GM12878 (cell line): ENCODE measurements around the gene TARBP1. TPM values are rescaled to one million over a fixed set of nuclear protein-coding genes. Genes with fewer than 3 reads are reported as not detected.

Source experiments
- BCL11A ChIP-seq: IDR thresholded peaks from 2 replicates; pipeline ENCODE4 v1.6.1; 2011; ENCODE audit warnings: low read depth, low read length
- BHLHE40 ChIP-seq, 2 experiments: fragments of 450-650 bp in 1 of 2; IDR thresholded peaks; 2 replicates each; pipeline ENCODE4 v1.6.1; 2011 to 2017; ENCODE audit warnings: low read depth in 2 of 2, borderline replicate concordance in 1 of 2, improper control_type of control experiment in 1 of 2, low read length in 1 of 2, mild to moderate bottlenecking in 1 of 2
- BRCA1 ChIP-seq: IDR thresholded peaks from 2 replicates; pipeline ENCODE4 v1.6.1; 2011; ENCODE audit warnings: low read depth, low read length, improper control_type of control experiment
- CBFB ChIP-seq: IDR thresholded peaks from 2 replicates; pipeline ENCODE4 v1.6.1; 2016; ENCODE audit warnings: antibody characterized with exemption, low read depth
- ESRRA ChIP-seq: IDR thresholded peaks from 2 replicates; pipeline ENCODE4 v1.6.1; 2012; ENCODE audit warnings: mild to moderate bottlenecking, low read length, improper control_type of control experiment
- GATAD2B ChIP-seq: fragments of 450-650 bp; conservative IDR thresholded peaks from 2 replicates; pipeline ENCODE4 v1.6.1; 2017; ENCODE audit warnings: low read depth, mild to moderate bottlenecking, moderate library complexity
- HDAC2 ChIP-seq: fragments of 200-600 bp; sonication (generic); IDR thresholded peaks from 2 replicates; pipeline ENCODE4 v1.6.1; 2017
- MYC ChIP-seq: IDR thresholded peaks from 2 replicates; pipeline ENCODE4 v1.6.1; 2011; ENCODE audit warnings: mild to moderate bottlenecking, low read length, moderate library complexity, inconsistent platforms; ENCODE audit not compliant: insufficient read depth, insufficient replicate concordance, insufficient read length, severe bottlenecking
- NR2C2 ChIP-seq: IDR thresholded peaks from 2 replicates; pipeline ENCODE4 v1.6.1; 2011; ENCODE audit warnings: borderline replicate concordance, low read depth; ENCODE audit not compliant: control insufficient read depth, insufficient read length
- NRF1 ChIP-seq: conservative IDR thresholded peaks from 2 replicates; pipeline ENCODE4 v1.6.1; 2011; ENCODE audit warnings: mild to moderate bottlenecking, low read depth, low read length, improper control_type of control experiment
- PAX5 ChIP-seq: IDR thresholded peaks from 2 replicates; pipeline ENCODE4 v1.6.1; 2011; ENCODE audit warnings: low read depth, low read length, borderline replicate concordance
- PKNOX1 ChIP-seq: fragments of 450-650 bp; IDR thresholded peaks from 2 replicates; pipeline ENCODE4 v1.6.1; 2016; ENCODE audit warnings: mild to moderate bottlenecking
- POLR2AphosphoS2 ChIP-seq: IDR thresholded peaks from 2 replicates; pipeline ENCODE4 v1.6.1; 2011; ENCODE audit warnings: low read depth, mild to moderate bottlenecking, low read length, improper control_type of control experiment, moderate library complexity
- RAD21 ChIP-seq: IDR thresholded peaks from 2 replicates; pipeline ENCODE4 v1.6.1; 2011; ENCODE audit warnings: mild to moderate bottlenecking, low read depth, low read length, moderate library complexity; ENCODE audit not compliant: insufficient read depth
- SMAD5 ChIP-seq: IDR thresholded peaks from 2 replicates; pipeline ENCODE4 v1.6.1; 2016; ENCODE audit warnings: antibody characterized with exemption, low read depth
- SMARCA5 ChIP-seq: fragments of 450-650 bp; IDR thresholded peaks from 2 replicates; pipeline ENCODE4 v1.6.1; 2017; ENCODE audit warnings: mild to moderate bottlenecking
- STAT1 ChIP-seq: fragments of 450-650 bp; conservative IDR thresholded peaks from 2 replicates; pipeline ENCODE4 v1.6.1; 2014; ENCODE audit warnings: antibody characterized with exemption, mild to moderate bottlenecking
- ZNF207 ChIP-seq: fragments of 450-650 bp; IDR thresholded peaks from 2 replicates; pipeline ENCODE4 v1.6.1; 2014; ENCODE audit warnings: antibody characterized with exemption, mild to moderate bottlenecking, borderline replicate concordance
- ZNF274 ChIP-seq: IDR thresholded peaks from one replicate; pipeline ENCODE4 v1.8.0; 2011; ENCODE audit not compliant: insufficient read length, insufficient read depth
- ZNF384 ChIP-seq: IDR thresholded peaks from 2 replicates; pipeline ENCODE4 v1.6.1; 2012; ENCODE audit warnings: low read depth, mild to moderate bottlenecking, low read length, improper control_type of control experiment, borderline replicate concordance
- ZZZ3 ChIP-seq: IDR thresholded peaks from 2 replicates; pipeline ENCODE4 v1.6.1; 2011; ENCODE audit warnings: low read depth; ENCODE audit not compliant: control insufficient read depth, insufficient read length
- polyA plus RNA-seq, 11 experiments: library from polyadenylated mRNA; depleted of rRNA in 4 of 11; unstranded in 6 of 11; stranded (reverse) in 5 of 11; fragments of >200 nt; fragmentation: Nextera tagmentation in 4 of 11; fragmentation: Illumina TruSeq in 1 of 11; extraction: Ambion mirVana in 4 of 11; extraction: Trizol in 1 of 11; gene quantifications; 1 replicate in 1 of 11; 2 replicates in 10 of 11; pipeline versions ENCODE4 v1.2.1 to v1.2.3, GENCODE V29; 2011 to 2016; ENCODE audit warnings: inconsistent platforms in 2 of 11, missing spikeins in 2 of 11, low read depth in 1 of 11
- total RNA-seq, 4 experiments: library from RNA; depleted of rRNA in 3 of 4; stranded (reverse); fragments of >200 nt in 3 of 4; fragmentation: Illumina TruSeq in 1 of 4; extraction: Trizol in 1 of 4; gene quantifications; 2 replicates each; pipeline versions ENCODE4 v1.2.1 to v1.2.3, GENCODE V29; 2013 to 2021
- TF ChIP-seq, protein P1 (sequence below): fragments of 450-650 bp; IDR thresholded peaks from 2 replicates; pipeline ENCODE4 v1.6.1; 2018; ENCODE audit warnings: borderline replicate concordance, mild to moderate bottlenecking; ENCODE audit not compliant: partially characterized antibody
- TF ChIP-seq, protein P2 (sequence below): IDR thresholded peaks from 2 replicates; pipeline ENCODE4 v1.6.1; 2012; ENCODE audit warnings: low read depth, low read length, improper control_type of control experiment
- TF ChIP-seq, protein P3 (sequence below): IDR thresholded peaks from 2 replicates; pipeline ENCODE4 v1.6.1; 2012; ENCODE audit warnings: low read length, inconsistent platforms
- TF ChIP-seq, protein P4 (sequence below): fragments of 450-650 bp; IDR thresholded peaks from 2 replicates; pipeline ENCODE4 v1.6.1; 2017; ENCODE audit warnings: low read depth, mild to moderate bottlenecking, moderate library complexity

TARBP1 gene
- total and polyA plus RNA-seq, 10 of the 15 experiments (the other 5 are each of a cell fraction or from before 2014, with no cell fraction given), result 10.8 to 94.4 (median 35.3) TPM

GRCh38 chr1:234398849-234399381, 80.1 kb downstream of the TARBP1 start (continued):
- TF ChIP-seq, protein P1, sequence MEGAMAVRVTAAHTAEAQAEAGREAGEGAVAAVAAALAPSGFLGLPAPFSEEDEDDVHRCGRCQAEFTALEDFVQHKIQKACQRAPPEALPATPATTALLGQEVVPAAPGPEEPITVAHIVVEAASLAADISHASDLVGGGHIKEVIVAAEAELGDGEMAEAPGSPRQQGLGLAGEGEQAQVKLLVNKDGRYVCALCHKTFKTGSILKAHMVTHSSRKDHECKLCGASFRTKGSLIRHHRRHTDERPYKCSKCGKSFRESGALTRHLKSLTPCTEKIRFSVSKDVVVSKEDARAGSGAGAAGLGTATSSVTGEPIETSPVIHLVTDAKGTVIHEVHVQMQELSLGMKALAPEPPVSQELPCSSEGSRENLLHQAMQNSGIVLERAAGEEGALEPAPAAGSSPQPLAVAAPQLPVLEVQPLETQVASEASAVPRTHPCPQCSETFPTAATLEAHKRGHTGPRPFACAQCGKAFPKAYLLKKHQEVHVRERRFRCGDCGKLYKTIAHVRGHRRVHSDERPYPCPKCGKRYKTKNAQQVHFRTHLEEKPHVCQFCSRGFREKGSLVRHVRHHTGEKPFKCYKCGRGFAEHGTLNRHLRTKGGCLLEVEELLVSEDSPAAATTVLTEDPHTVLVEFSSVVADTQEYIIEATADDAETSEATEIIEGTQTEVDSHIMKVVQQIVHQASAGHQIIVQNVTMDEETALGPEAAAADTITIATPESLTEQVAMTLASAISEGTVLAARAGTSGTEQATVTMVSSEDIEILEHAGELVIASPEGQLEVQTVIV, result no peak
- TF ChIP-seq ESRRA (no peak), ZNF207 (no peak), NRF1 (no peak), RAD21 (no peak), BCL11A (no peak), MYC (no peak), ZZZ3 (no peak), STAT1 (no peak), CBFB (no peak), BRCA1 (no peak), SMAD5 (no peak), PAX5 (no peak), BHLHE40 (IDR thresholded peaks at IDR 0.05; ENCODE audit: borderline replicate concordance in 1 of 2, low read depth in 2 of 2, low read length in 1 of 2) (no peak), HDAC2 (no peak), NR2C2 (no peak), PKNOX1 (peak; percentile 63; the same call in 1 of the 2 replicates), SMARCA5 (no peak; the same call in 1 of the 2 replicates), GATAD2B (no peak), ZNF274 (no peak), POLR2AphosphoS2 (no peak), ZNF384 (no peak)
- TF ChIP-seq, protein P2, sequence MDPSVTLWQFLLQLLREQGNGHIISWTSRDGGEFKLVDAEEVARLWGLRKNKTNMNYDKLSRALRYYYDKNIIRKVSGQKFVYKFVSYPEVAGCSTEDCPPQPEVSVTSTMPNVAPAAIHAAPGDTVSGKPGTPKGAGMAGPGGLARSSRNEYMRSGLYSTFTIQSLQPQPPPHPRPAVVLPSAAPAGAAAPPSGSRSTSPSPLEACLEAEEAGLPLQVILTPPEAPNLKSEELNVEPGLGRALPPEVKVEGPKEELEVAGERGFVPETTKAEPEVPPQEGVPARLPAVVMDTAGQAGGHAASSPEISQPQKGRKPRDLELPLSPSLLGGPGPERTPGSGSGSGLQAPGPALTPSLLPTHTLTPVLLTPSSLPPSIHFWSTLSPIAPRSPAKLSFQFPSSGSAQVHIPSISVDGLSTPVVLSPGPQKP, result no peak
- TF ChIP-seq, protein P3, sequence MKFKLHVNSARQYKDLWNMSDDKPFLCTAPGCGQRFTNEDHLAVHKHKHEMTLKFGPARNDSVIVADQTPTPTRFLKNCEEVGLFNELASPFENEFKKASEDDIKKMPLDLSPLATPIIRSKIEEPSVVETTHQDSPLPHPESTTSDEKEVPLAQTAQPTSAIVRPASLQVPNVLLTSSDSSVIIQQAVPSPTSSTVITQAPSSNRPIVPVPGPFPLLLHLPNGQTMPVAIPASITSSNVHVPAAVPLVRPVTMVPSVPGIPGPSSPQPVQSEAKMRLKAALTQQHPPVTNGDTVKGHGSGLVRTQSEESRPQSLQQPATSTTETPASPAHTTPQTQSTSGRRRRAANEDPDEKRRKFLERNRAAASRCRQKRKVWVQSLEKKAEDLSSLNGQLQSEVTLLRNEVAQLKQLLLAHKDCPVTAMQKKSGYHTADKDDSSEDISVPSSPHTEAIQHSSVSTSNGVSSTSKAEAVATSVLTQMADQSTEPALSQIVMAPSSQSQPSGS, result peak; percentile 81
- TF ChIP-seq, protein P4, sequence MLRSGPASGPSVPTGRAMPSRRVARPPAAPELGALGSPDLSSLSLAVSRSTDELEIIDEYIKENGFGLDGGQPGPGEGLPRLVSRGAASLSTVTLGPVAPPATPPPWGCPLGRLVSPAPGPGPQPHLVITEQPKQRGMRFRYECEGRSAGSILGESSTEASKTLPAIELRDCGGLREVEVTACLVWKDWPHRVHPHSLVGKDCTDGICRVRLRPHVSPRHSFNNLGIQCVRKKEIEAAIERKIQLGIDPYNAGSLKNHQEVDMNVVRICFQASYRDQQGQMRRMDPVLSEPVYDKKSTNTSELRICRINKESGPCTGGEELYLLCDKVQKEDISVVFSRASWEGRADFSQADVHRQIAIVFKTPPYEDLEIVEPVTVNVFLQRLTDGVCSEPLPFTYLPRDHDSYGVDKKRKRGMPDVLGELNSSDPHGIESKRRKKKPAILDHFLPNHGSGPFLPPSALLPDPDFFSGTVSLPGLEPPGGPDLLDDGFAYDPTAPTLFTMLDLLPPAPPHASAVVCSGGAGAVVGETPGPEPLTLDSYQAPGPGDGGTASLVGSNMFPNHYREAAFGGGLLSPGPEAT, result no peak
